Spleen (tissue), 7 donors: ENCODE data around the gene PRXL2B.

ENCODE experiments used
- POLR2A ChIP-seq, 3 donors: fragments of 450-650 bp; IDR thresholded peaks; one replicate each; pipeline ENCODE4 v1.5.1; 2017; ENCODE audit warnings: antibody characterized with exemption in 3 of 3, mild to moderate bottlenecking in 1 of 3
- TF ChIP-seq, protein P1 (sequence below), 11 experiments: fragments of 200-600 bp in 7 of 11; fragments of 450-650 bp in 4 of 11; sonication (generic) in 4 of 11; IDR thresholded peaks in 8 of 11; conservative IDR thresholded peaks in 3 of 11; 1 replicate in 7 of 11; 2 replicates in 4 of 11; pipeline versions ENCODE4 v1.4.0 to v1.8.0; 2016 to 2021; ENCODE audit warnings: antibody characterized with exemption in 11 of 11, inconsistent platforms in 4 of 11, mild to moderate bottlenecking in 1 of 11
- donor health status: DM: no; HTN: no; CAD: no; lungs with moderate emphysema.
- donor health status: DM: no; HTN: no; CAD: no.
- donor health status: DM: no; HTN: no; CAD: no.

DNA sequence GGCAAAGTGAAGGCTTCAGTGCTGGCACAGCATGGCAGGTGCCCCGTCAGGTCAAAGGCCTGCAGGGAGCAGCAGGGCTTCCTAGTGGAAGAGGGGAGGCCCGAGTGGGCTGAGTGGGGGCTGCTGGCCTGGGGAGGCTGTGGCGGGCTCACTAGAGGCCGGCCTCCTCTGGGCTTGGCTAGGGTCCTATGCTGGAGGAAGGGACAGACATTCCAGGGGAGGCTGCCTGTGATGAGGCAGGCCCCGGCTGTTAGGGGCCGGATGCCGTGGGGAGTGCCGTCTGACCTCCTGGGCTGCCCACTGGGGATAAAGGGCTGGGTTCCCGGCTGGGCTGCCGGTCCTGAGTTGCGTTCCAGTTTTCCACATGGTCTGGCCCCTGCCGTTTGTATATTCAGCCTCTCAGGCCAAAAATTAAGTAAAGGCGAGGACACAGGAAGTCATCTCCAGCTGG is 21.1 kb downstream of the PRXL2B start:
- TF ChIP-seq, protein P1, sequence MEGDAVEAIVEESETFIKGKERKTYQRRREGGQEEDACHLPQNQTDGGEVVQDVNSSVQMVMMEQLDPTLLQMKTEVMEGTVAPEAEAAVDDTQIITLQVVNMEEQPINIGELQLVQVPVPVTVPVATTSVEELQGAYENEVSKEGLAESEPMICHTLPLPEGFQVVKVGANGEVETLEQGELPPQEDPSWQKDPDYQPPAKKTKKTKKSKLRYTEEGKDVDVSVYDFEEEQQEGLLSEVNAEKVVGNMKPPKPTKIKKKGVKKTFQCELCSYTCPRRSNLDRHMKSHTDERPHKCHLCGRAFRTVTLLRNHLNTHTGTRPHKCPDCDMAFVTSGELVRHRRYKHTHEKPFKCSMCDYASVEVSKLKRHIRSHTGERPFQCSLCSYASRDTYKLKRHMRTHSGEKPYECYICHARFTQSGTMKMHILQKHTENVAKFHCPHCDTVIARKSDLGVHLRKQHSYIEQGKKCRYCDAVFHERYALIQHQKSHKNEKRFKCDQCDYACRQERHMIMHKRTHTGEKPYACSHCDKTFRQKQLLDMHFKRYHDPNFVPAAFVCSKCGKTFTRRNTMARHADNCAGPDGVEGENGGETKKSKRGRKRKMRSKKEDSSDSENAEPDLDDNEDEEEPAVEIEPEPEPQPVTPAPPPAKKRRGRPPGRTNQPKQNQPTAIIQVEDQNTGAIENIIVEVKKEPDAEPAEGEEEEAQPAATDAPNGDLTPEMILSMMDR (IDR thresholded peaks at IDR 0.05 in 8 of 11, conservative IDR thresholded peaks at IDR 0.05 in 3 of 11), result no peak
- TF ChIP-seq POLR2A (IDR thresholded peaks at IDR 0.05), result no peak
